ENCODE measurements around the gene SPNS2.

Gene SPNS2

DNA sequence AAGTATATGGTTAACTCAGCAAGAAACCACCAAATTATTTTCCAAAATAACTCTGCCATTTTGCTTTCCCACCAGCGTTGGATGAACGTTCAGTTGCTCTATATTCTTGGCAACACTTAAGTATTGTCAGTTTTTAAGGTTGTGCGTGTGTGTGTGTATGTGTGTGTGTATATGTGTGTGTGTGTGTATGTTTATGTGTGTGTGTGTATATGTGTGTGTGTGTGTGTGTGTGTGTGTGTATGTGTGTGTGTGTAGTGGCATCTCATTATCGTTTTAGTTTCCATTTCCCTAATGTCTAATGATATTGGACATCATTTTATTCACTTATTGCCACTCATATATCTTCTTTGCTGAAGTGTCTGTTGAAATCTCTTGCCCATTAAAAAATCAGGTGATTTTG lies 74.4 kb downstream of the SPNS2 start:
- no peak for TF ChIP-seq ZNF565 (CRISPR knock-in tag; conservative IDR thresholded peaks at IDR 0.05; ENCODE audit: low read depth)
- no peak for TF ChIP-seq ZFP30 (CRISPR knock-in tag; IDR thresholded peaks at IDR 0.05)
- no peak for TF ChIP-seq ZC3H10 (CRISPR knock-in tag; IDR thresholded peaks at IDR 0.05)
- TF ChIP-seq PATZ1 (CRISPR knock-in tag; IDR thresholded peaks at IDR 0.05; ENCODE audit: borderline replicate concordance), result no peak
- no peak for TF ChIP-seq ESRRG (CRISPR knock-in tag; IDR thresholded peaks at IDR 0.05)
- TF ChIP-seq BACH2 (CRISPR knock-in tag; IDR thresholded peaks at IDR 0.05; ENCODE audit: borderline replicate concordance), result no peak
- TF ChIP-seq ZNF70 (CRISPR knock-in tag; IDR thresholded peaks at IDR 0.05), result no peak
- TF ChIP-seq TCF4 (CRISPR knock-in tag; IDR thresholded peaks at IDR 0.05; ENCODE audit: borderline replicate concordance), result no peak
- no peak for ATAC-seq

GRCh38 chr17:4573669-4574068 lies 75.0 kb downstream of the SPNS2 start:
- no peak for ATAC-seq
- TF ChIP-seq CSDC2 (CRISPR knock-in tag; IDR thresholded peaks at IDR 0.05) (no peak), POU6F1 (CRISPR knock-in tag; IDR thresholded peaks at IDR 0.05; ENCODE audit: borderline replicate concordance, low read depth) (no peak), ZNF8 (CRISPR knock-in tag; IDR thresholded peaks at IDR 0.05) (no peak), ZFP3 (CRISPR knock-in tag; IDR thresholded peaks at IDR 0.05) (no peak), BACH2 (CRISPR knock-in tag; IDR thresholded peaks at IDR 0.05; ENCODE audit: borderline replicate concordance) (no peak), TCF4 (CRISPR knock-in tag; IDR thresholded peaks at IDR 0.05; ENCODE audit: borderline replicate concordance) (no peak), GLIS3 (CRISPR knock-in tag; IDR thresholded peaks at IDR 0.05) (no peak), ZNF70 (CRISPR knock-in tag; IDR thresholded peaks at IDR 0.05) (no peak), ISL1 (CRISPR knock-in tag; IDR thresholded peaks at IDR 0.05) (no peak), PPARA (CRISPR knock-in tag; IDR thresholded peaks at IDR 0.05; ENCODE audit: borderline replicate concordance) (no peak), TSHZ2 (CRISPR knock-in tag; IDR thresholded peaks at IDR 0.05) (no peak), PATZ1 (CRISPR knock-in tag; IDR thresholded peaks at IDR 0.05; ENCODE audit: borderline replicate concordance) (no peak), CSRNP3 (CRISPR knock-in tag; IDR thresholded peaks at IDR 0.05) (no peak), SNAI2 (CRISPR knock-in tag; IDR thresholded peaks at IDR 0.05) (no peak), TOX (CRISPR knock-in tag; IDR thresholded peaks at IDR 0.05; ENCODE audit: borderline replicate concordance) (no peak)
- TF ChIP-seq, protein P1, sequence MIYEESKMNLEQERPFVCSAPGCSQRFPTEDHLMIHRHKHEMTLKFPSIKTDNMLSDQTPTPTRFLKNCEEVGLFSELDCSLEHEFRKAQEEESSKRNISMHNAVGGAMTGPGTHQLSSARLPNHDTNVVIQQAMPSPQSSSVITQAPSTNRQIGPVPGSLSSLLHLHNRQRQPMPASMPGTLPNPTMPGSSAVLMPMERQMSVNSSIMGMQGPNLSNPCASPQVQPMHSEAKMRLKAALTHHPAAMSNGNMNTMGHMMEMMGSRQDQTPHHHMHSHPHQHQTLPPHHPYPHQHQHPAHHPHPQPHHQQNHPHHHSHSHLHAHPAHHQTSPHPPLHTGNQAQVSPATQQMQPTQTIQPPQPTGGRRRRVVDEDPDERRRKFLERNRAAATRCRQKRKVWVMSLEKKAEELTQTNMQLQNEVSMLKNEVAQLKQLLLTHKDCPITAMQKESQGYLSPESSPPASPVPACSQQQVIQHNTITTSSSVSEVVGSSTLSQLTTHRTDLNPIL (CRISPR knock-in tag; IDR thresholded peaks at IDR 0.05; ENCODE audit: low read depth), result no peak
